ENCODE data around the gene ARHGAP22. TPM values are rescaled to one million over a fixed set of nuclear protein-coding genes. Genes with fewer than 3 reads are reported as not detected.

The ARHGAP22 gene
- total RNA-seq, 2 experiments from 2014 or later: not detected

DNA sequence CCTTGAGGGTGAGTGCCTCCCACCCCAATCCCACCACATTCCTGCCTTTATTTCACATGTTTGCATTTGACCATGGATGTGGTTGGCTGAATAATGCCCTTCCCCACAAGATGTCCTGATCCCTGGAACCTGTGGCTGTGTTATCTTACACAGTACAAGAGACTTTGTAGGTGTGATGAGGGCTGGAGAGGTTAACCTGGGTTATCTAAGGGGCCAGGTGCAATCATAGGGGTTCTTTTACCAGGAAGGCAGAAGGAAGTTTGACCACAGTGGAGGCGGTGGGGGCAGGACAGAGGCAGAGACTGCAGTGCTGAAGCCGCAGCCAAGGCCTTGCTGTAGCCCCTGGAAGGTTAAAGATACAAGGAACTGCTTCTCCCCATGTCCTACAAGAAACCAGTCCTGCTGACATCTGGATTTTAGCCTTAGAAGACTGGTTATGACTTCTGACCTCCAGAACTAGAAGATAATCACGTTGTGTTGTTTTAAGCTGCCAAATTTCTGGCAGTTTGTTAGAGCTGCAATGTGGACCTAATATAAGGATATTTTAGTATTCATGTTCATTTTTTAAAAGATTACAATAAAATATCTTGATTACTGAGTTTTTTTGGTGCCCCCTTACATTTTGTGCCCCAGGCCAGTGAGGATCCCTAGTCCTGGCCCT lies 136.6 kb downstream of the ARHGAP22 start:
- Mint-ChIP-seq H3K4me3 (no peak overlapping the region), H3K4me1 (ENCODE audit: low read depth) (no peaks in the 10 kb centered on the region), H3K27ac (no peak overlapping the region), H3K9me3 (no peaks in the 10 kb centered on the region), H3K27me3 (no peaks in the 10 kb centered on the region), H3K36me3 (ENCODE audit: low read depth) (no peaks in the 10 kb centered on the region)
- ATAC-seq (ENCODE audit: poor library complexity) (no peak), DNase-seq (no peak)
- POLR2A ChIA-PET: no interaction called here
- TF ChIP-seq, protein P1, sequence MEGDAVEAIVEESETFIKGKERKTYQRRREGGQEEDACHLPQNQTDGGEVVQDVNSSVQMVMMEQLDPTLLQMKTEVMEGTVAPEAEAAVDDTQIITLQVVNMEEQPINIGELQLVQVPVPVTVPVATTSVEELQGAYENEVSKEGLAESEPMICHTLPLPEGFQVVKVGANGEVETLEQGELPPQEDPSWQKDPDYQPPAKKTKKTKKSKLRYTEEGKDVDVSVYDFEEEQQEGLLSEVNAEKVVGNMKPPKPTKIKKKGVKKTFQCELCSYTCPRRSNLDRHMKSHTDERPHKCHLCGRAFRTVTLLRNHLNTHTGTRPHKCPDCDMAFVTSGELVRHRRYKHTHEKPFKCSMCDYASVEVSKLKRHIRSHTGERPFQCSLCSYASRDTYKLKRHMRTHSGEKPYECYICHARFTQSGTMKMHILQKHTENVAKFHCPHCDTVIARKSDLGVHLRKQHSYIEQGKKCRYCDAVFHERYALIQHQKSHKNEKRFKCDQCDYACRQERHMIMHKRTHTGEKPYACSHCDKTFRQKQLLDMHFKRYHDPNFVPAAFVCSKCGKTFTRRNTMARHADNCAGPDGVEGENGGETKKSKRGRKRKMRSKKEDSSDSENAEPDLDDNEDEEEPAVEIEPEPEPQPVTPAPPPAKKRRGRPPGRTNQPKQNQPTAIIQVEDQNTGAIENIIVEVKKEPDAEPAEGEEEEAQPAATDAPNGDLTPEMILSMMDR (IDR thresholded peaks at IDR 0.05): no peak
- H3K27me3 ChIP-seq (ENCODE audit: control insufficient read depth in 1 of 2, insufficient read depth in 2 of 2, low read length in 2 of 2): no peaks in the 10 kb centered on the region
- H3K27ac ChIP-seq (ENCODE audit: low read depth in 1 of 2, low read length in 2 of 2): no peak overlapping the region
- no peaks in the 10 kb centered on the region for H3K4me1 ChIP-seq (ENCODE audit: insufficient read depth, low read length)
- peaks cover 0 to 5% of the 10 kb centered on the region in 2 experiments for H3K9me3 ChIP-seq (ENCODE audit: control insufficient read depth in 1 of 2, insufficient read depth in 1 of 2, low read length in 2 of 2)
- no peaks in the 10 kb centered on the region for H3K36me3 ChIP-seq (ENCODE audit: insufficient read depth, low read length)
- H3K4me3 ChIP-seq (ENCODE audit: low read length): no peak overlapping the region
- CTCF ChIA-PET: no interaction called here
- intact Hi-C loops (cut with DNase I, micrococcal nuclease): no loop called here

- Histone ChIP-seq H3K36me3 (ENCODE audit: insufficient read depth, low read length) (no peaks in the 10 kb centered on the region), H3K27me3 (ENCODE audit: control insufficient read depth in 1 of 2, insufficient read depth in 2 of 2, low read length in 2 of 2) (no peaks in the 10 kb centered on the region), H3K4me1 (ENCODE audit: insufficient read depth, low read length) (no peaks in the 10 kb centered on the region), H3K9me3 (ENCODE audit: control insufficient read depth in 1 of 2, insufficient read depth in 1 of 2, low read length in 2 of 2) (peaks cover 0 to 5% of the 10 kb centered on the region in 2 experiments), H3K27ac (ENCODE audit: low read depth in 1 of 2, low read length in 2 of 2) (no peak overlapping the region), H3K4me3 (ENCODE audit: low read length) (no peak overlapping the region)
- intact Hi-C loops (cut with DNase I, micrococcal nuclease): no loop called here
- ChIA-PET POLR2A (no interaction called here), CTCF (no interaction called here)
- ATAC-seq (ENCODE audit: poor library complexity): no peak
- H3K9me3 Mint-ChIP-seq: no peaks in the 10 kb centered on the region
- no peaks in the 10 kb centered on the region for H3K4me1 Mint-ChIP-seq (ENCODE audit: low read depth)
- no peak for DNase-seq
- no peaks in the 10 kb centered on the region for H3K27me3 Mint-ChIP-seq
- TF ChIP-seq, protein P1 (IDR thresholded peaks at IDR 0.05): no peak
- H3K36me3 Mint-ChIP-seq (ENCODE audit: low read depth): no peaks in the 10 kb centered on the region
- H3K27ac Mint-ChIP-seq: no peak overlapping the region
- no peak overlapping the region for H3K4me3 Mint-ChIP-seq
These were observed 137.2 kb downstream of the ARHGAP22 start for GRCh38 chr10:48467669-48468068.

GRCh38 chr10:48466611-48467240 lies 138.1 kb downstream of the ARHGAP22 start:
- Histone ChIP-seq H3K36me3 (ENCODE audit: insufficient read depth, low read length) (no peaks in the 10 kb centered on the region), H3K27me3 (ENCODE audit: control insufficient read depth in 1 of 2, insufficient read depth in 2 of 2, low read length in 2 of 2) (no peaks in the 10 kb centered on the region), H3K4me1 (ENCODE audit: insufficient read depth, low read length) (no peaks in the 10 kb centered on the region), H3K9me3 (ENCODE audit: control insufficient read depth in 1 of 2, insufficient read depth in 1 of 2, low read length in 2 of 2) (peaks cover 0 to 5% of the 10 kb centered on the region in 2 experiments), H3K4me3 (ENCODE audit: low read length) (no peak overlapping the region), H3K27ac (ENCODE audit: low read depth in 1 of 2, low read length in 2 of 2) (no peak overlapping the region)
- Mint-ChIP-seq H3K4me3 (no peak overlapping the region), H3K4me1 (ENCODE audit: low read depth) (no peaks in the 10 kb centered on the region), H3K36me3 (ENCODE audit: low read depth) (no peaks in the 10 kb centered on the region), H3K9me3 (no peaks in the 10 kb centered on the region), H3K27ac (no peak overlapping the region), H3K27me3 (no peaks in the 10 kb centered on the region)
- DNase-seq (peak in 1 of 14 experiments; percentile 28), ATAC-seq (ENCODE audit: poor library complexity) (no peak)
- intact Hi-C loops (cut with DNase I, micrococcal nuclease): no loop called here
- TF ChIP-seq, protein P1 (IDR thresholded peaks at IDR 0.05): no peak
- CTCF ChIA-PET: no interaction called here
- POLR2A ChIA-PET: no interaction called here
